ENCODE results near the gene IFNL2. TPM values are rescaled to one million over a fixed set of nuclear protein-coding genes. Genes with fewer than 3 reads are reported as not detected.

The IFNL2 gene
- total RNA-seq, 4 donors from 2014 or later = not detected

DNA sequence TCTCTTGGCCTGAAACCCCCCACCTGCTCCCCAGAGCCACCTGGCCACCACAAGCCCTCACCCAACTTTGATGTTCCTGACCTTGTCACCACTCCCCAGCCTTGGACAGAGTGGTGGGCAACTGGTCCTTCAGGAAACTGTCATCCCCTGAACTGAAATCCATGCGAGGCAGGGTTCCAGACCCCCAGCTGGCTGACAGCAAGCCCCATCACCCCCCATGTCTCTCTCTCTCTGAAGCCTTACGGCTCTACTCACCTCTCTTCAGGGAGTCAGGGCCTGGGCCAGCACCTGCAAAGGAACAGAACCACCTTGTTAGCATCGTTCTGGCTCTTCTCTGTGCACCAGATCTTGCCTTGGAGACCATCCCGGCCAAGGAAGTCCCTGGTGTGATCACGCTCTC lies 49.9 kb downstream of the IFNL2 start:
- no peak for ATAC-seq
- Histone ChIP-seq H3K27me3 (peaks cover 17 to 30% (median 18%) of the 10 kb centered on the region in 3 donors), H3K9me3 (no peaks in the 10 kb centered on the region), H3K4me1 (no peaks in the 10 kb centered on the region), H3K36me3 (no peaks in the 10 kb centered on the region), H3K27ac (no peak overlapping the region), H3K4me3 (no peak overlapping the region)
- DNase-seq = no peak
- in situ Hi-C loops (cut with MboI; ENCODE audit: low sequenced_read_pairs in 4 of 4) (no loop called here), intact Hi-C loops (cut with DNase I; ENCODE audit: low total_unique reads) (no loop called here)
- TF ChIP-seq, protein P1, sequence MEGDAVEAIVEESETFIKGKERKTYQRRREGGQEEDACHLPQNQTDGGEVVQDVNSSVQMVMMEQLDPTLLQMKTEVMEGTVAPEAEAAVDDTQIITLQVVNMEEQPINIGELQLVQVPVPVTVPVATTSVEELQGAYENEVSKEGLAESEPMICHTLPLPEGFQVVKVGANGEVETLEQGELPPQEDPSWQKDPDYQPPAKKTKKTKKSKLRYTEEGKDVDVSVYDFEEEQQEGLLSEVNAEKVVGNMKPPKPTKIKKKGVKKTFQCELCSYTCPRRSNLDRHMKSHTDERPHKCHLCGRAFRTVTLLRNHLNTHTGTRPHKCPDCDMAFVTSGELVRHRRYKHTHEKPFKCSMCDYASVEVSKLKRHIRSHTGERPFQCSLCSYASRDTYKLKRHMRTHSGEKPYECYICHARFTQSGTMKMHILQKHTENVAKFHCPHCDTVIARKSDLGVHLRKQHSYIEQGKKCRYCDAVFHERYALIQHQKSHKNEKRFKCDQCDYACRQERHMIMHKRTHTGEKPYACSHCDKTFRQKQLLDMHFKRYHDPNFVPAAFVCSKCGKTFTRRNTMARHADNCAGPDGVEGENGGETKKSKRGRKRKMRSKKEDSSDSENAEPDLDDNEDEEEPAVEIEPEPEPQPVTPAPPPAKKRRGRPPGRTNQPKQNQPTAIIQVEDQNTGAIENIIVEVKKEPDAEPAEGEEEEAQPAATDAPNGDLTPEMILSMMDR (IDR thresholded peaks at IDR 0.05 in 4 of 5, conservative IDR thresholded peaks at IDR 0.05 in 1 of 5) = no peak
- no peak for TF ChIP-seq POLR2A (IDR thresholded peaks at IDR 0.05)

DNA sequence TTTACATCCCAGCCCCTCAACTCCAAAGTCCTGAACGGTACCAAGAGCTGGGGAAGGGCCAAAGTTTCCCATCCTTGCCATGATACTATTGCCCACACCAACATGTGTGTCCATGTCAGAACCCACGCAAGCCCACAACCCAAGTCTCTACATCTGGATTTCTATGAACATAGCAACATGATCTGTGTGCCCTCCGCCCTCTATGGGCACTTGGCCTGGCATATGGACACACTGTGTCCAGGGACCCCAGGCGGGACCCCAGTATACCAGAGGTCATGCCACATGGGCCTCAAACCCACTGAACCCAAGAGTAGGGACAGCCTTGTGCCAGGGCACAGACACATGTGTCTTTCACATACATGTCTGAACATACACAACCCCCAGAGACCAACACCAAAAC lies 50.5 kb downstream of the IFNL2 start:
- H3K36me3 ChIP-seq = no peaks in the 10 kb centered on the region
- intact Hi-C loops (cut with DNase I; ENCODE audit: low total_unique reads) (no loop called here), in situ Hi-C loops (cut with MboI; ENCODE audit: low sequenced_read_pairs in 4 of 4) (no loop called here)
- DNase-seq = no peak
- peaks cover 17 to 30% (median 18%) of the 10 kb centered on the region in 3 donors for H3K27me3 ChIP-seq
- H3K4me3 ChIP-seq = no peak overlapping the region
- no peak overlapping the region for H3K27ac ChIP-seq
- TF ChIP-seq, protein P1 (IDR thresholded peaks at IDR 0.05 in 4 of 5, conservative IDR thresholded peaks at IDR 0.05 in 1 of 5) = no peak
- no peak for TF ChIP-seq POLR2A (IDR thresholded peaks at IDR 0.05)
- no peak for ATAC-seq
- H3K4me1 ChIP-seq = no peaks in the 10 kb centered on the region
- no peaks in the 10 kb centered on the region for H3K9me3 ChIP-seq

DNA sequence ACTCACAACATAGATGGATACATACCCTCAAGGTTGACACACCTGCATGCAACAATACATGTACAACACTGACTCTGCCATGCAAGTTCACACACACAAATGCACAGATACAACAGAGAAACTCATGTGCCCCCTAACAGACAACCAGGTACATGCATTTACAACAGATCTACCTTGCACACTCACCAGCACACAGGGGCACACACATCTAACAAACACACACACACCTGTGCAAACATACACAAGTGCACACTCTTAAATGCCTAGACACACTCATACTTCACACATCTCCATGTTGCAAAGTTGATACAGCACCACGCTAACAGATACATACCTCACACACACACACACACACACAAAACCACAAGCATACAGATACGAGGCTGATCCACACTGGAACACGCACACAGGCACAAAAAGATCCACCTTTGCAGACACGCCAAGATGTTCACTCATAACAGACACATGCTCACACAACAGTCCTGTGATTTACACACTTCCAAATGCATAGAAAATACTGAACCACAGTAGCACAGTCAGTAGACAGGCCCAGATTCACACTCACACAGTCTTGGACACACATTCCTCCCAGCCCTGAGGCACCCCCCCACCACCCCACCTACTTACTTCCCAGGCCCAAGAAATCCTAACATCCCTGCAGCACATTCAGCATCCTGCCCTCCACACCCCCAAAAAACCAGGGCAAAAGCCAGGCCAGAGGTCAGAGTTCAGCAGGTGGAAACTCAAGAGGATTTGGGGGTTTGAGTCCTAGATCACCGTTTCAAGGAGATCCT lies 51.1 kb downstream of the IFNL2 start:
- Histone ChIP-seq H3K27ac (no peak overlapping the region), H3K9me3 (no peaks in the 10 kb centered on the region), H3K4me3 (no peak overlapping the region), H3K27me3 (peaks cover 17 to 30% (median 18%) of the 10 kb centered on the region in 3 donors), H3K4me1 (no peaks in the 10 kb centered on the region), H3K36me3 (no peaks in the 10 kb centered on the region)
- intact Hi-C loops (cut with DNase I; ENCODE audit: low total_unique reads) = no loop called here
- DNase-seq (no peak), ATAC-seq (no peak)
- TF ChIP-seq, protein P1 (IDR thresholded peaks at IDR 0.05 in 4 of 5, conservative IDR thresholded peaks at IDR 0.05 in 1 of 5) = no peak
- no peak for TF ChIP-seq POLR2A (IDR thresholded peaks at IDR 0.05)
- in situ Hi-C loops (cut with MboI; ENCODE audit: low sequenced_read_pairs in 4 of 4) = no loop called here

Other genes starting within 250 kb of the IFNL2 start
- gene FBXO27, start 235.8 kb upstream of the IFNL2 start, total RNA-seq = 1 to 10 TPM in 1 of 4 donors, under 1 TPM in 2, not detected in 1; 0.20 to 1.2 (median 0.52) TPM
- not detected for gene ACP7, start 184.0 kb upstream of the IFNL2 start, total RNA-seq
- 10 to 100 TPM in 1 of 4 donors, 1 to 10 TPM in 3; 4.7 to 11.7 (median 8.3) TPM for gene PAK4, start 142.6 kb upstream of the IFNL2 start, total RNA-seq
- gene NCCRP1, start 71.4 kb upstream of the IFNL2 start, total RNA-seq = not detected
- not detected for gene SYCN, start 64.1 kb upstream of the IFNL2 start, total RNA-seq
- not detected for gene IFNL3, start 23.4 kb upstream of the IFNL2 start, total RNA-seq
- gene IFNL4, start 19.5 kb upstream of the IFNL2 start, total RNA-seq = not detected
- gene IFNL1, start 28.0 kb downstream of the IFNL2 start, total RNA-seq = not detected
- under 1 TPM in 1 of 4 donors, not detected in 3; 0.26 TPM for gene LRFN1, start 52.5 kb downstream of the IFNL2 start, total RNA-seq
- 1 to 10 TPM; 2.3 to 5.4 (median 3.7) TPM for gene GMFG, start 67.6 kb downstream of the IFNL2 start, total RNA-seq
- gene SAMD4B, start 74.0 kb downstream of the IFNL2 start, total RNA-seq = 10 to 100 TPM; 30.9 to 63.7 (median 59.2) TPM
- 10 to 100 TPM; 48.1 to 65.3 (median 50.2) TPM for gene PAF1, start 122.7 kb downstream of the IFNL2 start, total RNA-seq
- gene MED29, start 123.0 kb downstream of the IFNL2 start, total RNA-seq = 10 to 100 TPM; 25.5 to 48.1 (median 37.7) TPM
- gene ZFP36, start 138.5 kb downstream of the IFNL2 start, total RNA-seq = 100 to 1,000 TPM in 2 of 4 donors, 10 to 100 TPM in 2; 72.2 to 202 (median 132) TPM
- 1 to 10 TPM; 1.3 to 3.6 (median 3.3) TPM for gene PLEKHG2, start 144.3 kb downstream of the IFNL2 start, total RNA-seq
- gene RPS16, start 167.6 kb downstream of the IFNL2 start, total RNA-seq = 1,000 to 10,000 TPM; 1,066 to 1,636 (median 1,467) TPM
- 100 to 1,000 TPM in 2 of 4 donors, 10 to 100 TPM in 2; 60.7 to 148 (median 108) TPM for gene SUPT5H, start 177.2 kb downstream of the IFNL2 start, total RNA-seq
- 10 to 100 TPM; 66.9 to 97.6 (median 85.6) TPM for gene TIMM50, start 212.4 kb downstream of the IFNL2 start, total RNA-seq
- not detected for gene DLL3, start 230.6 kb downstream of the IFNL2 start, total RNA-seq
- gene SELENOV, start 246.7 kb downstream of the IFNL2 start, total RNA-seq = not detected